ENCODE measurements around the gene SFMBT1.

DNA sequence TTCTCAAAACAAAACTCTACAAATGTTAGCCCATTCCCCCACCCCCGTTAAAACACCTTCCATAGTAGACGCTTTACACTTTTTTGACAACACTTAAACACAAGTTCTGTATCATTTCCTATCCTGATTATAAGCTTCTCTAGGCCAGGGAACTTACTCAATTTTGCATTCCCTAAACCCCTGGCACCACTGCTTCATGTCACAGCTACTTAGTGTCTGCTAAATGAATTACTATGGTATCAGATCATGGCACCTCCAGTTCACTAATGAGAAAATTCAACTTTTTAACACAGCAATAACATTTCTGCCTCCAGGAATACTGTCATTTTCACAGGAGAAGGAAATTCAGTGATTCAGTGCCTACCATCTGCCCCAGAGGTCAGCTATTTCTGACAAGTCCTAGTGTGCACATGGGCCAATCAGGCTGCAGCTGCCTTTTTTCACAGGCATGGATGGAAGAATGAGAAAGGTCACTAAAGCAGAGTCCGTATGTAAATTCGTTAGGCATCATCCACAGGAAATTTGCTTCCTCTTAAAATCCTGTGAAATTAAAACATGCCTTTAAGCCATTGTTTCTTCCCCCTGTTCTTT, 18.5 kb downstream of the SFMBT1 start:
- TF ChIP-seq EZH2 (IDR thresholded peaks at IDR 0.05; ENCODE audit: low read length, missing control alignments) (no peak), CTCF (conservative IDR thresholded peaks at IDR 0.05 in 1 of 2, IDR thresholded peaks at IDR 0.05 in 1 of 2; ENCODE audit: low read depth in 1 of 2, low read length in 2 of 2) (no peak)
